ENCODE data around the gene WIPF3.

- TF ChIP-seq POLR2AphosphoS5 (IDR thresholded peaks at IDR 0.05), result no peak
- no peak for TF ChIP-seq POLR2A (IDR thresholded peaks at IDR 0.05)
- TF ChIP-seq, protein P1, sequence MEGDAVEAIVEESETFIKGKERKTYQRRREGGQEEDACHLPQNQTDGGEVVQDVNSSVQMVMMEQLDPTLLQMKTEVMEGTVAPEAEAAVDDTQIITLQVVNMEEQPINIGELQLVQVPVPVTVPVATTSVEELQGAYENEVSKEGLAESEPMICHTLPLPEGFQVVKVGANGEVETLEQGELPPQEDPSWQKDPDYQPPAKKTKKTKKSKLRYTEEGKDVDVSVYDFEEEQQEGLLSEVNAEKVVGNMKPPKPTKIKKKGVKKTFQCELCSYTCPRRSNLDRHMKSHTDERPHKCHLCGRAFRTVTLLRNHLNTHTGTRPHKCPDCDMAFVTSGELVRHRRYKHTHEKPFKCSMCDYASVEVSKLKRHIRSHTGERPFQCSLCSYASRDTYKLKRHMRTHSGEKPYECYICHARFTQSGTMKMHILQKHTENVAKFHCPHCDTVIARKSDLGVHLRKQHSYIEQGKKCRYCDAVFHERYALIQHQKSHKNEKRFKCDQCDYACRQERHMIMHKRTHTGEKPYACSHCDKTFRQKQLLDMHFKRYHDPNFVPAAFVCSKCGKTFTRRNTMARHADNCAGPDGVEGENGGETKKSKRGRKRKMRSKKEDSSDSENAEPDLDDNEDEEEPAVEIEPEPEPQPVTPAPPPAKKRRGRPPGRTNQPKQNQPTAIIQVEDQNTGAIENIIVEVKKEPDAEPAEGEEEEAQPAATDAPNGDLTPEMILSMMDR (IDR thresholded peaks at IDR 0.05), result no peak
Measured at GRCh38 chr7:29848941-29849340, 42.6 kb downstream of the WIPF3 start.

Measured in stomach (tissue), 4 donors.